Stimulated activated naive CD4-positive, alpha-beta T cell treated with Interleukin-2 at 50 U/mL for 16 hours (primary cell): ENCODE results near the gene MRPL48.
"Not testable (repeated sequence)": the region's sequence is repeated elsewhere in the genome, so short reads cannot be mapped to it uniquely, and the experiment has no call there.

ENCODE experiments used
- DNase-seq: peaks from one replicate; lab custom pipeline; 2025; lab: John Stamatoyannopoulos, UW

MRPL48 gene

GRCh38 chr11:73787643-73788558 lies at the start of gene MRPL48:
Gene MRPL48, plus strand, starts transcription at chr11:73787874. Its CDS starts 98 bp downstream, at chr11:73787972.
- DNase-seq, result peak; percentile 88

- DNase-seq, result no peak
Observed at GRCh38 chr11:73743045-73743444, 44.6 kb upstream of the MRPL48 start.

GRCh38 chr11:73746701-73747100 lies 41.0 kb upstream of the MRPL48 start:
- no peak for DNase-seq

DNA sequence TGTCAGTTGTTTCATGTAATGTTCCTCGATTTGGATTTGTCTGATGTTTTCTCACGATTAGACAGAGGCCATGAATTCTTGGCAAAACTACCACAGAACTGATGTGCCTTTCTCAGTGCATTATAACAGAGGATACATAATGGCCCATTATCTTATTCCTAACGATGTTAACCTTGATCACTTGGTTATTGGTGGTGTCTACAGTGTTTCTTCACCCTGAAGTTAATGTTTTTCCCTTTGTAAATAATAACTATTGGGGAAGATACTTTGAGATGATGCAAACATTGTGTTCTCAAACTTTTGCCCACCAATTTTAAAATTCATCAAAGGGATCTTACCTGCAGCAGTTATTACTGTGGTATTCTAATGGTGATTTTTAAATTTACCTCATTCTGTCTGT lies 39.9 kb upstream of the MRPL48 start:
- DNase-seq, result no peak

DNA sequence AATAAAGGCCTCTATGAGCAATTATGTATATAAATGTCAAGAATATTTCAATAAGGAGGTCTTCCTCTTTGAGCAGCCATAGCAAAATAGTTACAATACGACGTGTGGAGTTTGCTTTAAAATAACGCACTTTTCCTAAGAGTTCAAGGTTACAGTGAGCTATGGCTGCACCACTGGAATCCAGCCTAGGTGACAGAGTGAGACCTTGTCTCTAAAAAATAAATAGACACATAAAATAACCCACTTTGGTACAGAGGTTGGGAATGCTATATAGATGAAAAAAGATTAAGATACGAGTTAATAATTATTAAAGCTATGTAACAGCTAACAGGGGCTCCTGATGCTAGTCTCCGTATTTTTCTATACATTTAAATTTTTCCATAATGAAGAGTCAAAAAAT lies 39.4 kb upstream of the MRPL48 start:
- no peak for DNase-seq

- DNase-seq, result no peak
Observed at GRCh38 chr11:73749118-73749517, 38.6 kb upstream of the MRPL48 start.

DNA sequence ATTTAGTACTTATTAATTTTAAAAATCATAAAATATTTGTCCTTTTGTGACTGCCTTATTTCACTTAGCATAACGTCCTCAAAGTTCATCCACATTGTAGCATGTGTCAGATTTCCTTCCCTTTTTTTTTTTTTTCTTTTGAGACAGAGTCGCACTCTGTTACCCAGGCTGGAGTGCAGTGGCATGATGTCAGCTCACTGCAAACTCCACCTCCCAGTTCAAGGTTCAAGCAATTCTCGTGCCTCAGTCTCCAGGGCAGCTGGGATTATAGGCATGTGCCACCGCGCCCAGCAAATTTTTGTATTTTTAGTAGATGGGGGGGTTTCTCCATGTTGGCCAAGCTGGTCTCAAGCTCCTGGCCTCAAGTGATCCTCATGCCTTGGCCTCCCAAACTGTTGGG lies 37.4 kb upstream of the MRPL48 start:
- DNase-seq, result no peak

DNA sequence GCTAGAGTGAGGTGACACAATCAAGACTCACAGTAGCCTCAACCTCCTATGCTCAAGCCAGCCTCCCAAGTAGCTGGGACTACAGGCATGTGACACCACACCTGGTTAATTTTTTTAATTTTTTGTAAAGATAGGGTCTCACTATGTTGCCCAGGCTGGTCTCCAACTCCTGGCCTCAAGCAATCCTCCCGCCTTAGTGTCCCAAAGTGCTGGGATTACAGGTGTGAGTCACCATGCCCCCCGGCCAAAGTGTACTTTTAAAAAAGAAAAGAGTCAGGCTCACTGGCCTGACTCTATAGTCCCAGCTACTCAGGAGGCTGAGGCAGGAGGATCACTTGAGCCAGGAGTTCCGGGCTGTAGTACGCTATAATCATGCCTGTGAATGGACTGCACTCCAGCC lies 36.8 kb upstream of the MRPL48 start:
- DNase-seq, result not testable (repeated sequence)

DNA sequence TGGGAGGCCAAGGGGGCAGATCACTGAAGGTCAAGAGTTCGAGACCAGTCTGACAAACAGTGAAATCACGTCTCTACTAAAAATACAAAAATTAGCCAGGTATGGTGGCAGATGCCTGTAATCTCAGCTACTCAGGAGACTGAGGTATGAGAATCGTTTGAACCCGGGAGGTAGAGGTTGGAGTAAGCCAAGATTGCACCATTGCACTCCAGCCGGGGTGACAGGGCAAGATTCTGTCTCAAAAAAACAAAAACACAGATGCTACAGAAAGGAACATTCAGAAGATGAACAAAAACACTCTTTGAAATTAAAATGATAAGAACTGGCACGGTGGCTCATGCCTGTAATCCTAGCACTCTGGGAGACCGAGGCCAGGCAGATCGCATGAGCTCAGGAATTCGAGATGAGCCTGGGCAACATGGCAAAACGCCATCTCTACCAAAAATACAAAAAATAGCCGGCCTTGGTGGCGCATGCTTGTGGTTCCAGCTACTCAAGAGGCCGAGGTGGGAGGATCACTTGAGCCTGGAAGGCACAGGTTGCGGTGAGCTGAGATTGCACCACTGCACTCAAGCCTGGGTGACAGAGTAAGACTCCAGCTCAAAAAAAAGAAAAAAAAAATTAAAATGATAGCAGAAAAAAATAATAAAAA lies 35.3 kb upstream of the MRPL48 start:
- DNase-seq, result no peak

GRCh38 chr11:73752903-73753302 lies 34.8 kb upstream of the MRPL48 start:
- no peak for DNase-seq

DNA sequence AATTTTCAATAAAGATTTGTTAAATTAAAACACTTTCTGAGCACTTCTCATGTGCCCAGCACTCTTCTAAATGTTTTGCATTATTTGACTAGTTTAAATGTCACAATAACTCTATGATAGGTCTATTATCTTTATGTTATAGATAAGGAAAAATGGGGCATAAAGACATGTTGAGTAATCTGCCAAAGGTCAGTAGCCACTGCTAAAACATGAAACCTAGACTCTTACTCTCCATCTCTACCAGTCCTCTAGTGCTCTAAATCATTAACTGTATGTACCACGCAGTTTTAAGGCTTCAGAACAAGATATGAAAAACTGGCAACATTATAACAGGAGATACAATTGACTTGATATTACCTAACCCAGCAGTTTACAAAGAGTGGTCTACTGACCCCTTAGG lies 33.7 kb upstream of the MRPL48 start:
- no peak for DNase-seq

GRCh38 chr11:73755670-73756069 lies 32.0 kb upstream of the MRPL48 start:
- no peak for DNase-seq

- no peak for DNase-seq
Observed at GRCh38 chr11:73757598-73757997, 30.1 kb upstream of the MRPL48 start.

GRCh38 chr11:73758451-73758850 lies 29.2 kb upstream of the MRPL48 start:
- DNase-seq, result no peak

DNA sequence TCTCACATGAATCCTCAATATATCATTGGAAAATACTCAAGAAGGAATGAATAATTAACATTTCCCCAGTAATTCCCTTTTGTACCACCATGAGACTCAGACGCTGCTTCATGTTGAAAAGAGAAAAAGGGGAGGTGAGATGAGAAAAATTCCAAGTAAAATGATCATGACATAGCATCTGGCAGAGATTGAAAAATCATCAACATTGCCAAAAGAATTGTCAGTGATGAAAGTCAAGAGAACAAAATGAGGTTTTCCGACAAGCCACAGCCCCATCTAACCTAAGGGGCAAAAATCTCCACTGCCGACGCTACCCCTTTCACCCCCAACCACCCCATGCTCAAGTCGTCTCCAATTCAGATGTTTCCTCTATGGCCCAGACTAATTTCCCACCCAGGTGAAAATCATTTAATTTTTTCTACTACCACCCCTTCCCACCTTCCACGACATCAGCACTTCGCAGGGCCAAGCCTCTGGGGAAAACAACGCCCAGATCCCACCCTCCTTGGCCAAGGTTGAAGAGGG lies 28.0 kb upstream of the MRPL48 start:
- no peak for DNase-seq

DNA sequence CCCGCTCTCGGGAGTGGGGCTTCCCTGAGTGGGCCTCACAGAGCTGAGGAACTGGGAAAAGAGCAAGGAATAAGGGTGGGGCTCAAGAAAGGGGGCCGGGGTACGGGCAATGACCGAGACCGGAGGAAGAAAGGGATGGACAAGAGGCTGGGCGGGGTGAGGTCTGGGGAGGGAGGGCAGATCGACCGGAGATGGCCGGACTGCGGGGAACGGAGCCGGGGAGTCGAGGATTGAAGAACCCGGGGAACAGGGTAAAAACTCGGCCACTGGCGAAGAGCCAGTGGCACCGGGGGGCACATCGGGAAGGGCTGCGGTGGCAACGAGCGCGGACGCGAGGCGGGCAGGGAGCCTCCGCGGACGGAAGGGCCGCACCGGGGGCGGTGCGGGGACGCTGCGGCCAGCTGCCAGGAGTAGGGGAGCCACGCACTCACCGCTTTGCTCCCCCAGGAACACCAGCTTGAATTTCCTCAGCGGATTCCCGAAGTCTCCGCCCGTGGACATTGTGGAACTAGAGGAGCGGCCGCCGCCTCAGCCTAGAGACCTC lies 27.5 kb upstream of the MRPL48 start:
- no peak for DNase-seq

DNA sequence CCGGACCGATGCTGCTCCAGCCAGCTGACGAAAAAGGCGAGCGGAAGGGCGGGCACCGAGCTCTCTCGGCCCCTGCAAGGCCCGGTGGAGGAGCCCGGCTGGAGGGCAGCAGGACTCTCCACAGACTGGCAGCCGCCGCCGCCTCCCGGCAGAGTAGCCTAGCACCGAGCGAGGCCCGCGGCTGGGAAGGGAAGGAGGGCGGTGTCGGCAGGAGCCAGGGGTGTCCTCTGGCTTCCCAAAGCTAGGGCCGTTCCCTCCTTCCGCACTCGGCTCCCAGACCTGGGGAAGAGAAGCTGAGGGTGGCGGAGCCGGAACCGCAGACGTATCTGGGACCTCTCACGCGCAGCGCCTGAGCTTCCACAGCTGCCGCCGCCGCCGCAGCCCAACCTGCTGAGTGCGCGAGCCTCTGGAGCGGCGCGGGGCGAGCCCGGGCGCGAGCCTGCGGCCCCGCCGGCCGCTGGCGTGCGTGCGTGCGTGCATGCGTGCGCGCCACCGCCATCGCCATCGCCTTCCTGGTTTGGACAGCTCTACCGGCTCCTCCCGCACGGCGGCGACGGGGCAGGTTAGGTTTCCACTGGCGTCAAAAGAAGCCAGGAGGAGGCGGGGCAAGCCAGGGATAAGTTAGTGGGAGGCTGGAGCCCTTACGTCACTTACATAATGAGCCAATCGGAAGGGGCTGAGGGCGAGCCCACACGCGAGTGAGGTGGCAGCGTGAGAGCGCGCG lies 26.8 kb upstream of the MRPL48 start, which contains the start of gene RAB6A:
Gene RAB6A, minus strand, starts transcription at position 396 of the 724 bp plus-strand sequence. CDS start 439 bp downstream, outside the sequence.
- DNase-seq, result peak; percentile 99

GRCh38 chr11:73761403-73761945 lies 26.2 kb upstream of the MRPL48 start:
- no peak for DNase-seq

DNA sequence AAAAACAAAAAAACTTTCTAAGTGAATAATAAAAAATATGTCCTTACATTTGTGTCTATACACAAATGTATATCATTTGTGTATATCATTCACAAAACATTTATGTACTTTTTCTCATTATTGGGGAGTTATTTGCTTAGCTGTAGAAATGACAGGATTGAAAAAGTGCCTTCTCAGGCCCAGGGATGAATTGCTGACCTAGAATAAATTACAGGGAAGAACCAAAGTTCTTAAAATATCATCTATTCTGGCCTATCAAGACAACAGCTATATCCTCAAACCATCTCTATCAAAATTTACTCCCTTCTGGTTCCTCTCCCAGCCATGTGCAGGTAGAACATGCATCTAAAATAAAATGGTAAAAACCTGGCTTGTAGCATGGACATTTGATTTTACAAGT lies 24.9 kb upstream of the MRPL48 start:
- DNase-seq, result no peak

DNA sequence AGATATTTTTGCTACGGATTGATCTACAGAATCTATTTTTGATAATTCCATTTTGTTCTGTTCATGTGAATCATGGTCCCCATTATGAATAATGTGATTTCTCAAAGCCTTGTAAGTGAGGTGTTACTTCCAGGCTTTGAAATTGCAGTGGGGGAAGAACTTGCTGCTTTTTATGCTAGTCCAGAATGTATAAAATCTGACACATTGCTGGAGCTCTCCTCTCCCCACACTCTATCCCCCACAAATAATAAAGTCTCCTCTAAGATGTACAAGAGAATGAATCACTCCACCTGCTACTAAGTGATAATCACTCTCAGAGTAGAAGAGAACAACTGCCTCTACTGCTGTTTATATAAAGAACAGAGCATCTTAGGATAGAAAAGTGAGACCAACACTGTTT lies 20.9 kb upstream of the MRPL48 start:
- DNase-seq, result no peak

DNA sequence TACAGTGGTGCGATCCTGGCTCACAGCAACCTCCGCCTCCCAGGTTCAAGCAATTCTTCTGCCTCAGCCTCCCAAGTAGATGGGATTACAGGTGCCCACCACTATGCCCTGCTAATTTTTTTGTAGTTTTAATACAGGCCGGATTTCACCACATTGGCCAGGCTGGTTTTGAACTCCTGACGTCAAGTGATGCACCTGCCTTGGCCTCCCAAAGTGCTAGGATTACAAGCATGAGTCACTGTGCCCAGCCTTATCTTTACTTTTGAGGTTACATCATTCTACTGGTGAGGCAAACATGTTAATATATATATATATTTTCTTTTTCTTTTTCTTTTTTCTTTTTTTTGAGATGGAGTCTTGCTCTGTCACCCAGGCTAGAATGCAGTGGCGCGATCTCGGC lies 16.9 kb upstream of the MRPL48 start:
- DNase-seq, result not testable (repeated sequence)
